H54 (cell line): ENCODE data around the gene EPN1.

Experiments
- DNase-seq: peaks from one replicate; pipeline ENCODE4 v3.0.0; 2011; ENCODE audit warnings: low spot score, mixed read lengths; ENCODE audit not compliant: insufficient read length
- FAIRE-seq: peaks from 3 replicates; lab custom pipeline; 2011; peaks lifted over from hg19 to GRCh38; lab: Jason Lieb, UNC
- POLR2A ChIP-seq: IDR thresholded peaks from 2 replicates; pipeline ENCODE4 v1.6.1; 2011; ENCODE audit warnings: low read depth, mild to moderate bottlenecking, low read length

The EPN1 gene

GRCh38 chr19:55685776-55686175 lies 10.8 kb downstream of the EPN1 start:
- no peak for TF ChIP-seq POLR2A
- FAIRE-seq (no peak), DNase-seq (no peak)

- no peak for DNase-seq
- no peak for TF ChIP-seq POLR2A
- no peak for FAIRE-seq
These were observed 11.5 kb downstream of the EPN1 start for GRCh38 chr19:55686311-55687050.

GRCh38 chr19:55687281-55688201 lies 12.5 kb downstream of the EPN1 start:
- TF ChIP-seq POLR2A: no peak
- DNase-seq: no peak
- no peak for FAIRE-seq

- FAIRE-seq (no peak), DNase-seq (no peak)
- TF ChIP-seq POLR2A: no peak
These were observed 13.6 kb downstream of the EPN1 start for GRCh38 chr19:55688422-55689218.

DNA sequence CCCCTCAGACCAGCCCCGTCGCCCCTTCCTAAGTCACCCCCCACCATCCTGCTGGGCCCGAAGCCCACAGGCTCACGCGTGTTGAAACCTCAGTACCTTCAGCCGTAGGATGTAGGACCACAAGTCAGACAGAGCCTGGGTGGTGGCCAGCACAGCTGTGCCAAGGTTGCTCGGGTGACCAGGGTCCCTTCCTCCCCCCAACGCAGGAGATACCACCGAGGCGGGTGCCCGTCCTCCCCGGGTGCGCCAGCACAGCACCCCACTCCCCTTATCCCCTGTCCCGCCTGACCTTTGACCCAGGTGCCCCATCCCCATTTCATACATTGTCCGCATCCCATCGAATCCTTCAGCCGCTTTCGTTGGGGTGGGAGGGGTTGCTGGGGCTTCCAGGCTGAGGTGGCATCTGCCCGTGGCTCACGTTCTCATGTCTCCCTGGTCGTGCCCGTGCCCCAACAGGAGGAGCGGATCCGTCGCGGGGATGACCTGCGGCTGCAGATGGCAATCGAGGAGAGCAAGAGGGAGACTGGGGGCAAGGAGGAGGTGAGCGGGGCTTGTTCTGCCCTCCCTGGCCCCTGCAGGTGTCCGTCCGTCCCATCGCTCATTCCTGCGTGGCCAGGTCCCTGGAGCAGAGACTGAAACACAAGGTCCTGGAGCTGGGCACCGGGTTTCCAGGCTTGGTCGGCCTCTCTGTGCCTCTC lies 14.5 kb downstream of the EPN1 start:
- no peak for FAIRE-seq

GRCh38 chr19:55690109-55690768 lies 15.2 kb downstream of the EPN1 start:
- TF ChIP-seq POLR2A: no peak
- no peak for DNase-seq
- no peak for FAIRE-seq

More for the DNA sequence above, 14.5 kb downstream of the EPN1 start:
- no peak for DNase-seq
- no peak for TF ChIP-seq POLR2A

GRCh38 chr19:55690769-55691545 lies 15.9 kb downstream of the EPN1 start:
- no peak for TF ChIP-seq POLR2A
- FAIRE-seq (no peak), DNase-seq (no peak)

DNA sequence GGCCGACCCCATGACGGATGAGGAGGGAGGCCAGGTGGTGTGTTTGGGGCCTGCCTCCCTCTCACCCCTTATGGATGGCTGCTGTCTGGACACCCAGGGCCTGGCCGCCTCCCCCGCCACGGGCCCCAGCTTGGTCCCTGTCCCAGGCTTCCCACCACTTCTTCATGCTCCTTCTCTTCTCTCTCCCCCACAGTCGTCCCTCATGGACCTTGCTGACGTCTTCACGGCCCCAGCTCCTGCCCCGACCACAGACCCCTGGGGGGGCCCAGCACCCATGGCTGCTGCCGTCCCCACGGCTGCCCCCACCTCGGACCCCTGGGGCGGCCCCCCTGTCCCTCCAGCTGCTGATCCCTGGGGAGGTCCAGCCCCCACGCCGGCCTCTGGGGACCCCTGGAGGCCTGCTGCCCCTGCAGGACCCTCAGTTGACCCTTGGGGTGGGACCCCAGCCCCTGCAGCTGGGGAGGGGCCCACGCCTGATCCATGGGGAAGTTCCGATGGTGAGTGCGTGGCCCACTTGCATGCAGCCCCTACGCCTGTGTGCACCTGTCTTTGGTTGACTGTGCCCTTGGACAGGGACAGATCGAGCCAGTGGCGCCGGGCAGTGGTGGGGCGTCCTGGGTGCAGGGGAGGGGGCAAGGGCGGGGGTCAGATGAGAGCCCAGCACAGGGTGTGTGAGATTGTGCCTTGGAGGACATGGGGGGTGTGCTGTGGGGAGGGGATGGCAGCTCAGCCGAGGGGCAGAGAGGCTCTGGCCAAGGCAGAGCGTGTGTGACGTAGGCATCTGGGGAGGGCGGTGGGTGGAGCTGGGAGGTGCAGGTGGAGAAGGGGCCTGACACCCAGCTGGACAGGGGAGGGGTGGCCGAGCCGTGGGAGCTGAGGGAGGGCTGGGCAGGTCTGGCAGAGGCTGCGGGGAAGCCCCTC lies 16.8 kb downstream of the EPN1 start:
- no peak for DNase-seq
- FAIRE-seq: no peak
- no peak for TF ChIP-seq POLR2A

- TF ChIP-seq POLR2A: no peak
- no peak for DNase-seq
- no peak for FAIRE-seq
These were observed 17.7 kb downstream of the EPN1 start for GRCh38 chr19:55692681-55693081.

- no peak for TF ChIP-seq POLR2A
These were observed 18.4 kb downstream of the EPN1 start for GRCh38 chr19:55693336-55693974.

More at GRCh38 chr19:55693336-55693974, 18.4 kb downstream of the EPN1 start:
- DNase-seq (no peak), FAIRE-seq (no peak)
